NCI-H82 treated with DMSO at 0.1 percent for 48 hours (cell line): ENCODE data around the gene MAGEA11.
"Not testable (repeated sequence)": the region's sequence is repeated elsewhere in the genome, so short reads cannot be mapped to it uniquely, and the experiment has no call there.

ENCODE experiments used
- DNase-seq: peaks from one replicate; lab custom pipeline; 2025; ENCODE audit not compliant: unreplicated experiment; lab: John Stamatoyannopoulos, UW

The MAGEA11 gene

GRCh38 chrX:149711545-149712236, at the start of gene MAGEA11:
Gene MAGEA11, plus strand, starts transcription at chrX:149712060. Its CDS starts 1,100 bp downstream, at chrX:149713160.
- DNase-seq, result no peak

- not testable (repeated sequence) for DNase-seq
Measured at GRCh38 chrX:149675088-149675487, 36.8 kb upstream of the MAGEA11 start.

- DNase-seq, result not testable (repeated sequence)
Measured at GRCh38 chrX:149675554-149675953, 36.3 kb upstream of the MAGEA11 start.

GRCh38 chrX:149679164-149679678, 32.6 kb upstream of the MAGEA11 start:
- DNase-seq, result not testable (repeated sequence)

- no peak for DNase-seq
Measured at GRCh38 chrX:149681182-149681581, 30.7 kb upstream of the MAGEA11 start.

GRCh38 chrX:149682031-149682430, 29.8 kb upstream of the MAGEA11 start:
- DNase-seq, result no peak

GRCh38 chrX:149682956-149683947, 28.6 kb upstream of the MAGEA11 start:
- peak; percentile 30 for DNase-seq

GRCh38 chrX:149683966-149684730, 27.7 kb upstream of the MAGEA11 start:
- DNase-seq, result no peak

GRCh38 chrX:149687991-149688390, 23.9 kb upstream of the MAGEA11 start:
- DNase-seq, result no peak

GRCh38 chrX:149688552-149688951, 23.3 kb upstream of the MAGEA11 start:
- DNase-seq, result no peak

GRCh38 chrX:149691794-149692193, 20.1 kb upstream of the MAGEA11 start:
- DNase-seq, result no peak

GRCh38 chrX:149692686-149693272, 19.1 kb upstream of the MAGEA11 start:
- DNase-seq, result not testable (repeated sequence)

GRCh38 chrX:149699761-149700160, 12.1 kb upstream of the MAGEA11 start:
- DNase-seq, result no peak

- no peak for DNase-seq
Measured at GRCh38 chrX:149704664-149705063, 7.2 kb upstream of the MAGEA11 start.

GRCh38 chrX:149707147-149707901, 4.5 kb upstream of the MAGEA11 start:
- no peak for DNase-seq

GRCh38 chrX:149712831-149713230, 971 bp downstream of the MAGEA11 start:
- no peak for DNase-seq

- DNase-seq, result no peak
Measured at GRCh38 chrX:149713279-149714050, 1.6 kb downstream of the MAGEA11 start.

GRCh38 chrX:149715468-149715867, 3.6 kb downstream of the MAGEA11 start:
- no peak for DNase-seq

- DNase-seq, result no peak
Measured at GRCh38 chrX:149716632-149717031, 4.8 kb downstream of the MAGEA11 start.
